HUES6 (cell line): ENCODE results near the gene PTPRC.

Source experiments
- H3K27ac ChIP-seq: 2 replicates; pipeline ENCODE4 v1.7.0; 2013; ENCODE audit warnings: low read depth, mild to moderate bottlenecking, low read length, inconsistent platforms
- H3K27me3 ChIP-seq: 2 replicates; pipeline ENCODE4 v1.6.1; 2013; ENCODE audit warnings: low read length; ENCODE audit not compliant: control insufficient read depth, insufficient read depth
- H3K36me3 ChIP-seq: 2 replicates; pipeline ENCODE4 v1.6.1; 2013; ENCODE audit warnings: low read length; ENCODE audit not compliant: control insufficient read depth, insufficient read depth
- H3K4me1 ChIP-seq: 2 replicates; pipeline ENCODE4 v1.6.1; 2013; ENCODE audit warnings: low read length; ENCODE audit not compliant: control insufficient read depth, insufficient read depth
- H3K4me3 ChIP-seq: 2 replicates; pipeline ENCODE4 v1.5.1; 2013; ENCODE audit warnings: low read depth, low read length
- H3K9ac ChIP-seq: one replicate; pipeline ENCODE4 v1.6.1; 2013; ENCODE audit warnings: mild to moderate bottlenecking, low read length
- H3K9me3 ChIP-seq: 2 replicates; pipeline ENCODE4 v1.6.1; 2013; ENCODE audit warnings: low read depth, low read length; ENCODE audit not compliant: control insufficient read depth, insufficient read depth

PTPRC gene

GRCh38 chr1:198604975-198605374, 33.9 kb upstream of the PTPRC start:
- H3K27ac ChIP-seq: no peak overlapping the region
- no peak overlapping the region for H3K9ac ChIP-seq
- H3K4me1 ChIP-seq: 0 out of 2 replicates have a peak, but pooled peaks cover 8% of the 10 kb centered on the region

GRCh38 chr1:198605406-198605805, 33.4 kb upstream of the PTPRC start:
- Histone ChIP-seq H3K4me3 (no peak overlapping the region), H3K9ac (no peak overlapping the region), H3K9me3 (peaks cover 1% of the 10 kb centered on the region), H3K36me3 (no peaks in the 10 kb centered on the region), H3K27ac (no peak overlapping the region), H3K27me3 (no peaks in the 10 kb centered on the region), H3K4me1 (0 out of 2 replicates have a peak, but pooled peaks cover 8% of the 10 kb centered on the region)

More at GRCh38 chr1:198604975-198605374, 33.9 kb upstream of the PTPRC start:
- Histone ChIP-seq H3K36me3 (no peaks in the 10 kb centered on the region), H3K4me3 (no peak overlapping the region), H3K27me3 (no peaks in the 10 kb centered on the region), H3K9me3 (peaks cover 6% of the 10 kb centered on the region)

- Histone ChIP-seq H3K4me1 (0 out of 2 replicates have a peak, but pooled peaks cover 8% of the 10 kb centered on the region), H3K27me3 (no peaks in the 10 kb centered on the region), H3K4me3 (no peak overlapping the region), H3K9ac (no peak overlapping the region), H3K36me3 (no peaks in the 10 kb centered on the region), H3K9me3 (no peaks in the 10 kb centered on the region), H3K27ac (no peak overlapping the region)
Observed at GRCh38 chr1:198606020-198606438, 32.8 kb upstream of the PTPRC start.

DNA sequence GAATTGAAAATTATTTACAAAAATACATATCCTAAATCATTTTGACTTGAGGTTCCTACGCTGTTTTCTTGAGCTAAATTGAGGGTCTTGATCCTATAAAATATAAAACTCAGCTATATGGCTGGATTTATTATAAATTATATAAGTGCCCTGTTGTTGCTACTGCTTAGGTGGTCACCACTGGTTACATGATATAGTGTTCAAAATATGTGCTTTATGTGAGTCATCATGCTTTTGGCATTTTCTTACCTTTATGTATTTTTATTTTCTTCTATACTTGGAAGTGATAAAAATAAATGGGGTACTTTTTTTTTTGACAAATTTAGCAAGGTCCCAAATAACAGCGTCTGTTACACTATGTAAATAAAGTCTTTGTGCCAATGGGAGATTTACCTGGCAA, 31.1 kb upstream of the PTPRC start:
- H3K4me3 ChIP-seq: no peak overlapping the region
- H3K4me1 ChIP-seq: 0 out of 2 replicates have a peak, but pooled peaks cover 8% of the 10 kb centered on the region
- H3K9ac ChIP-seq: no peak overlapping the region
- H3K27me3 ChIP-seq: no peaks in the 10 kb centered on the region
- H3K36me3 ChIP-seq: no peaks in the 10 kb centered on the region
- no peaks in the 10 kb centered on the region for H3K9me3 ChIP-seq
- H3K27ac ChIP-seq: no peak overlapping the region

DNA sequence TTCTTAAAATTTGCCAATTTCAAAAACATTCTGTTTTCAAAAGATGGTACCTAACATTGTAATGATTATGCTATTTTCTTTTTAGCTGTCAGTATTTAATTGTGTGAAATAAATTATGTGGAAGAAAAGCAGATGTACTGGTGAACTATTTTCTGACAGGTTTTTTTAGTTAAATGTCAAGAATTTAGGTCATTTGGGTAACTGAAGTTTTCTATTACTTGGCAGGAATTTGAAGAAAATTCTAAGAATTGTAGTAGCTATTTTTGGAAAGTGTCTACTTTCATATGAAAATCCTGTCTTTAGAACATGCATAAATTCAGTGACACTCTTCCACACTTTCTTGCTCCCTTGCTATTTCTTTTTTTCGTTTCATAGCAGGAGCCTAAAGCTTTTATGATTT, 28.5 kb upstream of the PTPRC start:
- Histone ChIP-seq H3K9ac (no peak overlapping the region), H3K36me3 (no peaks in the 10 kb centered on the region), H3K9me3 (no peaks in the 10 kb centered on the region), H3K27me3 (no peaks in the 10 kb centered on the region), H3K4me1 (0 out of 2 replicates have a peak, but pooled peaks cover 8% of the 10 kb centered on the region), H3K4me3 (no peak overlapping the region), H3K27ac (no peak overlapping the region)

GRCh38 chr1:198611219-198611618, 27.6 kb upstream of the PTPRC start:
- H3K27ac ChIP-seq: no peak overlapping the region
- H3K27me3 ChIP-seq: no peaks in the 10 kb centered on the region
- H3K4me3 ChIP-seq: no peak overlapping the region
- H3K9ac ChIP-seq: no peak overlapping the region
- no peaks in the 10 kb centered on the region for H3K9me3 ChIP-seq
- H3K4me1 ChIP-seq: no peaks in the 10 kb centered on the region
- H3K36me3 ChIP-seq: no peaks in the 10 kb centered on the region

DNA sequence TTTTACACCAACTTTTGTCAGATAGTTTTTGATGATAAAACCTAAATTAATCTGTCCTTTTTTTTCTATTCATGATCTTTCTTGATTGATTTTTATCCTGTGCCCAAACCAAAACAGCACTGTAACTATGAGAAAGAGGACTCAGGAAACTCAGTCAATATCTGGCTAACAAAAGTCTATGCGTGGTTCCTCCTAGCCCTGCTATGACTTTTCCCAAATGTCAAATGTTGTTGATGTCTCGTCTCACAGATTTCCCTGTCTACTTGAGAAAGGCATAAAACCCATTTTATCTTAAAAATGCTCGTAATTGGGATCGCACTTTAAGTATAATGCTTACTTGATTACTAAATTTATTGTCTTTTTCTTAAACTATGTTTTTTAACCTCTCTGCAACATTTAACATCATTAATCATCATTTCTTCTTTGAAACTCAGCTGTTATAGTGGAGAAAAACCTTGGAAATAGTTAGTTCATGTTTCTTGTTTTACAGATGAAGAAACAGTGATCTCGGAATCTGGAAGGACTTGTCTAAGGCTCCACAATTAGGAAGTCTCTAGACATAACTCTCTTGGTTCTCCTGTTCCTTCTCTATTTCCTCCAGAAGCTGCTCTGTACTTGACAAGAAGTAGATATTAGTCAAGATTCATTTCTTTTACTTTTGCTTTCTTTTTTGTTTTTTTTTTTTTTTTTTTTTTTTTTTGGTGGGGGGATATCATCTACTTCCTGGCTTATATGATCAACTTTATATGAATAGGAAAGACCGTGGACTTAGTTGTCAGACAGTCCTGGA, 26.2 kb upstream of the PTPRC start:
- H3K9me3 ChIP-seq: no peaks in the 10 kb centered on the region
- no peak overlapping the region for H3K9ac ChIP-seq
- H3K27me3 ChIP-seq: no peaks in the 10 kb centered on the region
- H3K27ac ChIP-seq: no peak overlapping the region
- no peaks in the 10 kb centered on the region for H3K4me1 ChIP-seq
- H3K4me3 ChIP-seq: no peak overlapping the region
- no peaks in the 10 kb centered on the region for H3K36me3 ChIP-seq

GRCh38 chr1:198617406-198617805, 21.4 kb upstream of the PTPRC start:
- Histone ChIP-seq H3K27me3 (no peaks in the 10 kb centered on the region), H3K4me1 (no peaks in the 10 kb centered on the region), H3K9me3 (no peaks in the 10 kb centered on the region), H3K36me3 (no peaks in the 10 kb centered on the region), H3K4me3 (no peak overlapping the region), H3K27ac (no peak overlapping the region), H3K9ac (no peak overlapping the region)

DNA sequence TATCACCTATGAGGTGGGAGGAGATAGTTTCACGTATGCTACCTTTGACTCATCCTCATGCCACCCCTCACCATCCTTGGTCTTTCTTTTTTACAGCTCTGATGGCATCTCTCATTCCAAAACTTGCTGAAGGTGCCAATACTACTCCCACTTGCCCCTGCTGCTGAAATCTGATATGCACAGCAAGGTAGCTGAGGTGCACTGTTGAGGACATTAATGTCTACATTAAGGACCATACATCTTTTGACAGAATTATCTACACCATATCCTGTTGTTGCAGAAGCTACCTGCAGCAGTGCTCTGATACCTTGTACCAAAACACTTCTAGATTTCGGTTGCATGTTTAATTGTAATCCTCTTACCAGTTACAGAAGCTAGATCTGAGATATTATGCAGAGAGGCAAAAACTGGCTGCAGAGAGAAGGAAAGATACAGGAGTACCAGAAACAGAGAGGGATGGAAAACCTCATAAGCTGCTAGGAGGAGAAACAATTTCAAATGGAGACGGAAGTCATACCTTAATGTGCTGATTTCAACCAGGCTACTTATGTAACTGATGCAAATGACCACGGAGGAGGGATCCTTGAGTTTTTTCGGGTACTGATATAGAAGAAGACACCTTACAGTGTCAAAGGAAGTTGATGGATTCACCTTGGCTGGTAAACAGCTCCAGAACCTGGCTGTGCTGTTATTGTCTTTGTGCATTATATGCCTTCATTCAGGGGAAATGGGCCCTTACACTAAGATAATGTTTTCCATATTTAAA, 19.3 kb upstream of the PTPRC start:
- no peak overlapping the region for H3K9ac ChIP-seq
- H3K4me1 ChIP-seq: no peaks in the 10 kb centered on the region

GRCh38 chr1:198620218-198620617, 18.6 kb upstream of the PTPRC start:
- Histone ChIP-seq H3K36me3 (no peaks in the 10 kb centered on the region), H3K4me1 (no peaks in the 10 kb centered on the region), H3K9me3 (no peaks in the 10 kb centered on the region), H3K27ac (no peak overlapping the region), H3K27me3 (no peaks in the 10 kb centered on the region), H3K9ac (no peak overlapping the region), H3K4me3 (no peak overlapping the region)

More for the DNA sequence above, 19.3 kb upstream of the PTPRC start:
- Histone ChIP-seq H3K27ac (no peak overlapping the region), H3K9me3 (no peaks in the 10 kb centered on the region), H3K27me3 (no peaks in the 10 kb centered on the region), H3K4me3 (no peak overlapping the region), H3K36me3 (no peaks in the 10 kb centered on the region)
